NK-92 (cell line): Measurements from ENCODE around the gene PAK2.
"Not testable (repeated sequence)": the region's sequence is repeated elsewhere in the genome, so short reads cannot be mapped to it uniquely, and the experiment has no call there.

Source experiments
- DNase-seq: peaks from one replicate; lab custom pipeline; 2025; ENCODE audit not compliant: unreplicated experiment; lab: John Stamatoyannopoulos, UW

Gene PAK2

DNA sequence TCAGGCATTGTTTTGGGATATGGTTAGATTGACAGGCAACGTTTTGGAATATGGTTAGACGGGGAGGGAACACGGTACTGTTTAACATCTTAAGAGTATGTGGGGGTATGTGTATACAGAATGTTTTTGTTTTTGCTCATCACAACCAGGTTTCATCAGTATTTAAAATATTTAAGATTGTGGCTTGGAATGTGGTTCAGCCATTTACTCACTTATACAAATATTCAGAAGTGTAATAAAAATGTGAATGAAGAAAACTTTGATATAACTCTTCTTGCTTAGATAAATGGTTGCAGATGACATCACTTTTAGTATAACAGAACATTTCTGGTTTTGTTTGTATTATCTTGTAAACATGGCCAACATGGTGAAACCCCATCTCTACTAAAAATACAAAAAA is 3.9 kb upstream of the PAK2 start:
- DNase-seq: no peak

DNA sequence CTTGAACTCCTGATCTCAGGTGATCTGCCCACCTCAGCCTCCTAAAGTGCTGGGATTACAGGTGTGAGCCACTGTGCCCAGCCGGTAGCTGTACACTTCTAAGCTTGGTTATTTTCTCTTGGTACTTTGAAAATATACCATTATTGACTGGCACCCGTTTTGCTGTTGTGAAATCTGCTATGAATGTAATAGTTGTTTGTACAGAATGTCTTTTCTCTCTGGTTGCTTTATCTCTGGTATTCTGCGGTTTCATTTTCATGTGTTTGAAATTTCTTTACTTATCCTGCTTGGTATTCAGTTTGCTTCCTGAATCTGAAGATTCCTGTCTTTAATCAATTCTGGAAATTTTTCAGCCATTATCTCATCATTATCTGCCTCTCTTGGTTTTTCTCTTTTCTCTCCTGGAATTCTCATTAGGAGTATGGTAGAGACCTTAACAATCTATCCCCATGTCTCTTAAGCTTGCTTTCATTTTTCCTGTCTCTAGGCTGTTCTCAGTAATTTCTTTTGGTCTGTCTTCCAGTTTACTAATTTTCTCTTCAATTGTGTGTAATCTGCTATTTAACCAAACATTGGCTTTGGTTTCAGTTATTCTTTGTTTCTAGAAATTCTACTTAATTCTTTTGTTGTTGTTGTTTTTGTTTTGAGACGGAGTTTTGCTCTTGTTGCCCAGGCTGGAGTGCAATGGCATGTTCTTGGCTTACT is 2.8 kb upstream of the PAK2 start:
- DNase-seq: no peak

DNA sequence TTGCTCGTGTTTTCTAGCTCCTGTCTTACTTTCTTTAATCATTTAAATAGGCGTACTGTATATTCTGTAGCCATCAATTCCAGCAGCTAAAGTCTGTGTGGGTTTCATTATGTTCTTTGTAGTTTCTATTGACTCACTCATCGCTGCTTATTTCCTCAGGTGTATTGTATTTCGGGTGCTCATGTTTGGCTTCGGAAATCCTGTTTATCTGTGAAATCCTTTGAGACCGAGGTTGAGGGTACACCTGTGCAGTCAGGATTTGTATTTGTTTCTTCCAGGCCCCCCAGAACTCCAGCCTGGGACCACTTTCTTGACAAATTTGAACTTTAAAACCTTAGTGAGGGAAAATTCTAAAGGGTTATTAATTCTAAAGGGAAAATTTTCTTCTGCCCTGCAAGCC is 2.0 kb upstream of the PAK2 start:
- no peak for DNase-seq

DNA sequence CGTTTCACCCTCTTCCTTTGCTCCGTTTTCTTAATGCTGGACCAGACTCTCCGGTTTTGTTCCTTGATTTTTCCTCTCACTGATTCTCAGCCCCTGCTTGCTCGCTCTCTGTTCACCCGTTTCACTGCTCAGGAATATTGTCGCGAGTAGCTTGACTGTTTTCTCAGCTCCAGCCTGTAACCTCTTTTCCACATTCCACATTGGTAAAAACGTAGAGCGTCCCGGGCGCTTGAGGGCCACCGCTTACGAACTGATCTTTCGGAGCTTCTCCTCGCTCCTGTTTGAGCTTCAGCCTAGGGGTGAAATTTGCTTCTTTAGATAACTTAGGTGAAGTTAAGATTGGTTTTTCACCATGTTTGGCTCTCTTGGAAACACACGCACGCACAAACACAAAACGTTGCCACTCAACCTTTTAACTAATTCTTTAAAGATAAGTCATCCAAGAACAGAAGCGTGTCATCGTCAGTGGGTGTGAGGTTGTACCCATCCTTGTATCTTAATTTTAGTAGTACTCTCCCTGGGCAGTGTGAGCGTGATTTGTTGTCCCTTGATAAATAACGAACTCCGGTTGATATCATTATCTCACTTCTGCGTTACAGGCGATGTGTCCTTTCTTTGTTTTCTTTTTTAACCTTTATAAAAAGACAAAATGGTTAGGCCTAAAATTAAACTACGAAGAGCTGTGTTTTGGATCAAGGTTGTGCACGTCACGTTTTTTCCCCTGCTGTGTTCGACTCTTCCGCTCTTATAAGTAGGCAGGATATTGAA is 1.0 kb downstream of the PAK2 start:
- no peak for DNase-seq

DNA sequence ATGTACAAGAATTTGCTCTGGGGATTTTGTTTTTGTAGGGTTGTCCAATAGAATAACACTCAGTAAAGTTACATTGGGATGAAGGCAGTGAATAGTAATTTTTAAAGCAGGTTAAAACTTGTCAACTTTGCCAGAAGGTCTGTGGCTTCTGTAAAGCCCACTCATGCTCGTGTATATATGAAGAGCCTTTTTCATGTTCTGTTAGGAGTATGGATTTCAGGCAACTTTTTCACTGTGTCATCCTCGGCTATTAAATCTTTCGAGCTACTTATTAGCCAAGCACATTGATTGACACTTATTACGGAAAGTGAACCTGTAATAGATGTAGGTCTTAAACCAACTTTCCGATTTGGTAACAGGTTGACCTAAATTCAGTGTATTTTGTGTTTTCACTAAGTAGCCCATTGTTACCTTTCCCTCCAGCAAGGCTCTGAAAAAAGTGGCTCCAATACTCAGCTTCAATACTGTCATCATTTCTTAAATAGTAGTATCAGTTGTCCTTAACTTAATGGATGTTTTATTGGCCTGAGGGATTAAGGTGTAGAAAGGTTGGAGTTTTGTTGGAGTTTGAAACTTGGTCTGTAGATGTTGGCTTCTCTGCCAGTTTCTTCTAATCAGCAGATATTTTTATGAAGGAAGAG is 1.7 kb downstream of the PAK2 start:
- no peak for DNase-seq

DNA sequence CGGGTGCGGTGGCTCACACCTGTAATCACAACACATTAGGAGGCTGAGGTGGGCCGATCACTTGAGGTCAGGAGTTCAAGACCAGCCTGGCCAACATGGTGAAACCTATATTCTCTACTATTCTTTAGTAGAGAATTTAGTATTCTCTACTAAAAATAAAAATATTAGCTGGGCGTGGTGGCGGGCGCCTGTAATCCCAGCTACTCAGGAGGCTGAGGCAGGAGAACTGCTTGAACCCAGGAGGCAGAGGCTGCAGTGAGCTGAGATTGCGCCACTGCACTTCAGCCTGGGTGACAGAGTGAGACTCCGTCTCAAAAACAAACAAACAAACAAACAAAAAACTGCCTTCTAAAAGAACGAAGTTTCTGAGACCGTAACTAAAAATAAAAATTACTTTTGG is 3.9 kb downstream of the PAK2 start:
- not testable (repeated sequence) for DNase-seq

DNA sequence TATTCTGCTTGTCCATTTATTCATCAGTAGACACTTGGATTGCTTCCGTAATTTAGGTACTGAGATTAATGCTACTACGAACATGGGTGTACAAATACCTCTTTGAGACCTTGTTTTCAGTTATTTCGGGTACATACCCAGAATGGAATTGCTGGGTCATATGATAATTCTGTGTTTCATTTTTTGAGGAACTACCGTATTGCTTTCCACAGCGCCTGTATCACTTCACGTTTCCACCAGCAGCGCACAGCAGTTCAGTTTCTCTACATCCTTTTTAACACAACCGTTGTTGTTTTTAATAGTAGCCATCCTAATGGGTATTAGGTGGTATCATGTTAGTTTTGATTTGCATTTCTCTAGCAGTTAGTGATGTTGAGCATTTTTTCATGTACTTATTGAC is 9.5 kb downstream of the PAK2 start:
- no peak for DNase-seq

DNA sequence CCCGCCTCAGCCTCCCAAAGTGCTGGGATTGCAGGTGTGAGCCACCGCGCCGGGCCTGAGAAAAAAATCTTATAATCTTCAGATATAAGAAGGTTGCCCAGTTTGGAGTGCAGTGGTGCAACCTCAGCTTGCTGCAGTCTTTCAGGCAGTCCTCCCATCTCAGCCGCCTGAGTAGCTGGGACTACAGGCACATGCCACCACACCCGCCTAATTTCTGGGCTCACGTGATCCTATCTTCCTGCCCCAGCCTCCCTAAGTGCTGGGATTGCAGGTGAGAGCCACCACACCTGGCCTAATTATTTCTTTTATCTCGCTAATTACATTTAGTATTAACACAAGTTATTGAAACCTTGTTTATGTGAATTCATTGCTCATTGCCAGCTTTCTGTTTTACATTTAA is 13.5 kb downstream of the PAK2 start:
- DNase-seq: no peak

DNA sequence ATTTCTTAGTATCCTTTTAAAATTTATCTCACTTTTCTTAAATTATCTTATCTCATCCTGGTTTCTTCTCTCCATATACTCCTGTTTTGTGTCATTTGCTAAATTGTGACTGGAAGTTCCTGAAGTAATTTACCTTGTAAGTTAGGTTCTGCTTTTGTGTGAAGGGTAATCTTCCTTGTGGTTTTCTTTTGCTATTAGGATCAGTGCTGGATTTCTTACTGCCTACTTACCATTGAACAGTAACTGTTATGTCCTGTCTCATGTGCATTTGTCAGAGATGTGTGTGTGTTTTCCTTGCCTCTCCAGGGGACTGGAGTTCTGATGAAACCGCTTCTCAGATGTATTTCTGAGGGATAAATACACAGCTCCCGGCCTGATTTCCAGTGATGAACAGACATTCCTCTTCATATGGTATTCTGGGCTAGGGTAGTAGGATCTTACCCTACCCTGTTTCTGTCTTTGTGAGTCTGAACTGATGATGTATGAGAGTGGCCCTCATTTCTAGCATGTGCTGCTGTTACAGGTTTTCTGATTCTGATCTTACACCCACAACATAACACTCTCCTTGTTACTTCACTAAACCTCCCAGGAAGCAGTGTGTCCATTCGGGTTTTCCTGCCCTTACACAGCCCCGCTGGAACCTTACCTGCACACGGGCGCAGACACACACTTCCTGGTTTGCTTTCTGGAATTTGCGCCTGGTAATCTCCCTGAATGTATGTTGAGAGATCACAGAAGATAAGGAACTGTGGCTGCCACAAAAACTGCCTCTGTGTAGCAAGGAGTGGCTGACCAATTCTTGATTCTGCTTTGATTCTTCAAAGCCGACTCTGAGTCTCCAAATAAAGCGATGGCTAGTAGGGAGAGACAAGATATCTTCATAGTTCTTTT is 14.7 kb downstream of the PAK2 start:
- DNase-seq: no peak

DNA sequence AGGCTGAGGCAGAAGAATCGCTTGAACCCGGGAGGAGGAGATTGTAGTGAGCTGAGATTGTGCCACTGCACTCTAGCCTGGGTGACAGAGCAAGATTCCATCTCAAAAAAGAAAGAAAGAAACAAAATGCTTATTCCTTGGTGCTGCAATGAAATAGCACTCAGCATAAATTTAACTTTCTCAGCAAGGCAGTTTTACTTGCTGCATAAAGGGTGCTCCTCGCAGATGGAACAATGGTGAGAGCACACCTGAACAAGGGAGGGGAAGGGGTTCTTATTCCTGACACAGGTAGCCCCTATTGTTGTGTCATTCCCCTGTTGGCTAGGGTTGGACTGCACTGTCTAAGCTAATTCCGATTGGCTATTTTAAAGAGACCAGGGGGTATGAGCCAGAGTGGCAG is 17.1 kb downstream of the PAK2 start:
- DNase-seq: no peak

DNA sequence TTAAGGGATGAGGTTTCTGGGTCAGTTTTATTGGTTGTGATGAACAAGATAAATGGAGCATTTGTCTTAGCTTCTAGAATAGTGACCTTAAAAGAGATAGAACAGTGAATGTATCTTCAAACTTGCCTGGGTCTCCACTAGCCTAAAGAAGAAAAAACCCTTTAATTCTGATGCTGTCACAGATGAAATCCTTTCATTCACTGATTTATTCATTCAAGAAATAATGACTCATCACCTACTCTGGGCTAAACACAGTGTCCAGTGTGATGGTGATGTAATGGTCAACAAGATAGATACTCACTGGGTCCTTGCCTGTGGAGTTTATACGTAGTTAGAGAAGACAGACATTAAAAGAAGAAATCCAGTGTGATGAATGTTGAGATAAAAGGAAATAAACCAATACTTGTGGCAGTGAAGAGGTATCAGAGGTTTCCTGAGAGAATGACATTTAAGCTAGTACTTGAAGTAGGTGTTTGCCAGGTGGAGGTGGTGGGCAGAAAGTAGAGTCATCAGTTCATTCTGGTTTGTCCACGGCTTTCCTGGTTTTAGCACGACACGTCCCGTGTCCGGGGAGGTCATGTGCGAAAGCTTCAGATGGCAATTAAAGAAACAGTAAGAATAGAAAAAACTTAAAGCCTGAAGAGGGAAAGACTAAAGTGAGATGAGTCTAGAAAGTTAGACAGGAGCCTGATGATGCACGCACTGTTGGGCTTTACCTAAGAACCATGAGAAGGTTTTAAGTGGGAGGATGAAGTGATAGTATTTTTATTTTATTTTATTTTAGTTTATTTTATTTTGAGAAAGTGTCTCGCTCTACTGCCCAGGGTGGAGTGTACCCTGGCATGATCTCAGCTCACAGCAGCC is 18.5 kb downstream of the PAK2 start:
- DNase-seq: no peak

DNA sequence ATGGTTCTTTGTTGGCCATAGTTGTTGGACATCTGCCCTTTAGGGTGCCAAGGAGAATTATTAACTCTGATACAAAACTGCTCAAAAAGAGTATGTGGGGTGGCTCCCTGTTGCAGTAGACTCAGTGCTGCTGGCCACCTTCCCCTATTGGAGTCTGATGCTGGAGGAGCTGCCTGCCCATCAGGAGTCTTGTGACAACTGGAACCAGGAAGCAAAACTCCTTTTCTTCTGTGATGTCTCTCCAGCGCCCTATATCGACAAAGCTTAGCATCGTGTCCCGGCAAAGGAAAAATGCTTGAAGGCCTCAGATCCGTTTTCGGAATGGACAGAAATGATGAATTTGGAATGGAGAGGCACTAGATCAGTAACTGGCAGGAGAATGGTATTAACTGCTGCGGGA is 23.5 kb downstream of the PAK2 start:
- DNase-seq: no peak

DNA sequence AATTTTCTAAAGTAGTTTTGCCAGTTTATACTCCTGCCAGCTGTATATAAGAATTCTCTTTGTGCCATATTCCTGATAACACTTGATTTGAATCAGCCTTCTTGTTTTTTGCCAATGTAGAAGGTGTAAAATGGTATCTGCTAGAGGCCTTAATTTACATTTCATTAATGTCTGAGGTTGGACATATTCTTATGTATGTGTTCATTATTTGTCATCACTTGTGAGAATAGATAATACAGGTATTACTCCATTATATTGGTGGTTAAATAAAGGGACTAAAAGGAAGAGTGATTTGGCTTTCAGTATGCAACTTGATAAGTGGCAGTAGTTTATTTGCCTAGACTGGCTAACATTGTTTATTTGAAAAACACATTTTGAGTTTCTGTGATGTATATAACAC is 25.8 kb downstream of the PAK2 start:
- no peak for DNase-seq

DNA sequence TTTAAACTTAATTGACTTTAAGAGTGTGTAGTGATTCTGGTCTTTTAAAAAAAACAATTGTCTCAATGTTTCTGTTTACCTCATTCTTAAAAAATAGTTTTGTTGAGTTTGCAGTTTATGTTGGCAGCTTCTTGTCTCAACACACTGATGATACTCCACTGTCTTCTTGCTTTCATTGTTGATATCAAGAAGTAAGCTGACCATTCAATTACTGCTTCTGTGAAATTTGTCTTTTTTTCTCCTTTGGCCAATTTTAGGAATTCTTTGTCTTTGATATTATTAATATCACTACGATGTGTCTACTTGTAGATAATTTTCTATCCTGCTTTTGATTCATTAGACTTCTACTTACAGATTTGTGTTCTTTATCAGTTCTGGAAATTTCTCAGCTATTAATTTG is 31.4 kb downstream of the PAK2 start:
- DNase-seq: no peak

DNA sequence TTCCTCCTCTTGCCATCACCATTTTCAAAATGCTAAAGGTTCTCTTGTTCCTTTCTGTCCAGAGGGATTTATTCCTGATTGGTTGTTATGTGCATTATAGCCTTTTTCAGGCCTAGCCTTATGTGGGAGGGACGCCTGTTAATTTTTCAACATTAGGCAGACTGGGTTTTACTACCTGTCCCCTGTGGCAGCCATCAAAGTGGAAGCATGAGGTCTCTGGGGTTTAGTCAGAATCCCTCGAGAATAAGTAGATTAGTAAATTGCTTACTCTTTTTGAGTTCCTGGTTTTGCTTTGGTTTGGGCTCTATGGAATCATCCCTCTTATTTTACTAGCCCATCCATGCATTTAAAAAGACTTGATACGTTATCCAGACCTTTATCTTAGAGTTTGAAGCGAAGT is 32.4 kb downstream of the PAK2 start:
- DNase-seq: no peak

DNA sequence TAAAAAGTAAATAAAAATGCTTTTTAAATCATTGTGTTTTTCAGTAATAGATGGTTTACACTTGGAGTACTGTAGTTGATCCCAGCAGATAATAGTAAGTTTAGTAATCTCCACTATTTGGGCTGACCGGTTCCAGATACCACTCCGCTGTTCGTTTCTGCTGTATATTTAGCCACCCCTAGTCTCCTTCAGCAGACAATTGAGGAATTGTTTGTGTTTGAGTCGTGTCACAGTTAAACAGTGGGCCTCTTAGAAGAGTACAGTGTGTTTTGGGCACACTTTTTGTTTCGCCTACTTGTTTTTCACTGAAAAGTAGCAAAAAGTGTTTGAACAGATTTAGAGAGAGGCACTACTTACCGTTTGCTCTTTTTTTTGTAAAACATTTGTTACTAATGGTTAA is 33.2 kb downstream of the PAK2 start:
- DNase-seq: no peak

DNA sequence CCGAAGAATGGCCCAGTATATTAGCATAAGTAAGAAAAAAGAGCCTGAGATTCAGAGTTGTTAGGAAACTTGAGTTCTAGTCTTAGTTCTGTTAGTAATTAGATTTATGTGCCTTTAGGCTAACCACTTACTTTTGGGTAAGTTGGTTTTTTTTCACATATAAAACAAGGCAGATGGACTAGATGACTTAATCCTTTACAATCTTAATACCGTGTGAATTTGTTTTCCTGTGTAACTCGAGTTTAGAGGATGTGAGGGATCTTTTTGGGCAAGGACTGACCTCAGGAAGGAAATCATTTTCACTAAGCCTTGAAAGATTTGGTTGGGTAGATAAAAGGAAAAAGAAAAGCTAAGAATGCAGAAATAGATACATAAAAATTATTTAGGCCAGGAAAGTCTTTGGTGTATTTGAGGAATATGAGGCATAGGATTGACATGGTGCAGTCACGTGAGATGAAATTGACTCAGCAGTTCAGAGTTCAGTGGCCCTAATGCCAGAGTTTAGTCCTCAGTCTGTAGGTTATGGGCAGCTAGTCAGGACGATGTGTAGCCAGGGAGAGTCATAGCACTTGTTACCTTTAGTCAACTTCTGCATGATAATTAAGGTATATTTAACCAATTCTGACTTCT is 34.6 kb downstream of the PAK2 start:
- DNase-seq: no peak

DNA sequence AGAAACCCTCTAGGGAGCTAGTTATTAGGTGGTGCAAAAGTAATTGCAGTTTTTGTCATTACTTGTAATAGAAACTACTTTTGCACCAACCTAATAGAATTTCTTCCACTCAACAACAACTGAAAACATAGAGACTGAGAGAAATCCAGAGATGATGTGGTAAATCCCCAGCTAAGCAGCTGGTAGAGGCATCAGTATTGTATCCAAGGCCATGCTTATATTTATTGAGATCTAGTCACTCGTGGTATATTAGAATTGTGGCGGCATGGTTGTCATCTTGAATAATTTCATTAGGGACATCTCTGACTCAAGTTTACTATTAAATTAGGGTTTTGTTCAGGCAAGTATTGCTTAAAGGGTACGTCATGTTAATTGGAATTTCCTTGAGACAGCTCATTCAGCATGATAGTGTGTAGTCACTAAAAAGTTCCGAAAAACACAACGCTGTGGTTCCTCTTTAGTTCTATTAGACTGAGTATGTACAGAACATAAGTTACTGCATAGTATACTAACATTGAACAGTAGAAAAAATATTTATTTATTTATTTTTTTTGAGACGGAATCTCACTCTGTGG is 35.3 kb downstream of the PAK2 start:
- DNase-seq: no peak

DNA sequence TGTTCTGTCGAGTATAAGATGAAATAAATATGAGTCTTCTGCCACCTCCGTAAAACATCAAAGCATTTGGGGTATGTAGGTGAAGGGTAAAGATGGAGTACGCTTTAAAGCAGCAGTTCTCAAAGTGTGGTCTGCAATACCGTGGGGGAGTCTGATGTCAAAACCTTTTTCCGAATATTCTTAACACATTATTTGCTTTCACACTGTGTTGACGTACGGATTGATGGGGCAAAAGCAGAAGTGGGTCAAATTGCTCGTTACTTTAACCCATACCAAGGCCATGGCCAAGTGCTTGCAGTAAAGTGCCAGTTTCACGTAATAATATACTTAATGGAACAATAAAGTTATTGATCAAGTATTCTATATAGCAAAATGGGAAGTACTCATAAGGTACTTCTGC is 36.3 kb downstream of the PAK2 start:
- DNase-seq: no peak

DNA sequence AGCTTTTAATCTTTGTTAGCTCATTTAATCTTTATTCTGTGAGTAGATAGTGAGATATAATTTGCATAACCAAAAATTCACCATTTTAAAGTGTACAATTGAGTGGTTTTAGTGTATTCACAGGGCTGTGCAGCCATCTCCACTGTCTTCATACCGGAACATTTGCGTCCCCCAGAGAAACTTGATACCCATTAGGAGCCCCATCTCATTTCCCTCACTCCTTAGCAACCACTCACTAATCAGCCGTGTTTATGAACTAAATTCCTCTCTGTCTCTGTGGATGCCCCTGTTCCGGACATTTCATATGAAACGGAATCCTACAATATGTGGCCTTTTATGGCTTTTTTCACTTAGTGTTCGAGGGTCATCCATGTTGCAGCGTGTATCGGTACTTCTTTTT is 38.2 kb downstream of the PAK2 start:
- DNase-seq: no peak
